IPS-NIHi7 (cell line): ENCODE results near the gene NELL1.

ENCODE experiments used
- DNase-seq: peaks from one replicate; pipeline ENCODE4 v3.0.0; 2012; ENCODE audit warnings: mixed read lengths; ENCODE audit errors: extremely low spot score

NELL1 gene

GRCh38 chr11:20668844-20669819 lies at the start of gene NELL1:
TSS of gene NELL1 (plus strand) at chr11:20669586.
- peak; percentile 61 for DNase-seq

- no peak for DNase-seq
Observed at GRCh38 chr11:20620988-20621387, 48.4 kb upstream of the NELL1 start.

- peak; percentile 64 for DNase-seq
Observed at GRCh38 chr11:20621679-20622078, 47.7 kb upstream of the NELL1 start.

- no peak for DNase-seq
Observed at GRCh38 chr11:20623252-20623651, 46.1 kb upstream of the NELL1 start.

- DNase-seq: no peak
Observed at GRCh38 chr11:20626279-20626678, 43.1 kb upstream of the NELL1 start.

GRCh38 chr11:20627026-20627425 lies 42.4 kb upstream of the NELL1 start:
- no peak for DNase-seq

- no peak for DNase-seq
Observed at GRCh38 chr11:20627701-20628100, 41.7 kb upstream of the NELL1 start.

GRCh38 chr11:20631519-20632168 lies 37.7 kb upstream of the NELL1 start:
- DNase-seq: peak; percentile 22

- no peak for DNase-seq
Observed at GRCh38 chr11:20632169-20632532, 37.2 kb upstream of the NELL1 start.

- DNase-seq: peak; percentile 44
Observed at GRCh38 chr11:20634044-20634443, 35.3 kb upstream of the NELL1 start.

- DNase-seq: no peak
Observed at GRCh38 chr11:20634781-20635180, 34.6 kb upstream of the NELL1 start.

- no peak for DNase-seq
Observed at GRCh38 chr11:20638074-20638473, 31.3 kb upstream of the NELL1 start.

- DNase-seq: no peak
Observed at GRCh38 chr11:20639688-20640087, 29.7 kb upstream of the NELL1 start.

GRCh38 chr11:20640401-20640800 lies 29.0 kb upstream of the NELL1 start:
- no peak for DNase-seq

- no peak for DNase-seq
Observed at GRCh38 chr11:20644360-20644759, 25.0 kb upstream of the NELL1 start.

GRCh38 chr11:20647976-20648565 lies 21.3 kb upstream of the NELL1 start:
- DNase-seq: peak; percentile 81

GRCh38 chr11:20652150-20652806 lies 17.1 kb upstream of the NELL1 start:
- no peak for DNase-seq

- no peak for DNase-seq
Observed at GRCh38 chr11:20654038-20654437, 15.3 kb upstream of the NELL1 start.

GRCh38 chr11:20656901-20657300 lies 12.5 kb upstream of the NELL1 start:
- no peak for DNase-seq

- DNase-seq: no peak
Observed at GRCh38 chr11:20658135-20658534, 11.3 kb upstream of the NELL1 start.

GRCh38 chr11:20661445-20661844 lies 7.9 kb upstream of the NELL1 start:
- no peak for DNase-seq

GRCh38 chr11:20661850-20662249 lies 7.5 kb upstream of the NELL1 start:
- DNase-seq: no peak
